HepG2 (cell line): ENCODE results near the gene IFI27. TPM values are rescaled to one million over a fixed set of nuclear protein-coding genes. Genes with fewer than 3 reads are reported as not detected.

Experiments used
- BRF2 ChIP-seq: sonication (generic); formaldehyde crosslinking; IDR thresholded peaks from 2 replicates; pipeline ENCODE4 v1.8.1; 2022; ENCODE audit warnings: mild to moderate bottlenecking, missing genetic modification reagents
- CBFB ChIP-seq: sonication (generic); formaldehyde crosslinking; IDR thresholded peaks from 2 replicates; pipeline ENCODE4 v1.4.0; 2020; ENCODE audit warnings: missing genetic modification reagents
- FIP1L1 ChIP-seq: fragments of 200-400 bp; formaldehyde crosslinking; IDR thresholded peaks from 2 replicates; pipeline ENCODE4 v1.6.1; 2018; ENCODE audit warnings: low read depth, mild to moderate bottlenecking, low read length, moderate library complexity, borderline replicate concordance; ENCODE audit not compliant: insufficient read depth
- FOXJ3 ChIP-seq: sonication (generic); formaldehyde crosslinking; IDR thresholded peaks from 2 replicates; pipeline ENCODE4 v1.4.0; 2020; ENCODE audit warnings: missing genetic modification reagents, mild to moderate bottlenecking, borderline replicate concordance
- GPBP1L1 ChIP-seq: sonication (generic); formaldehyde crosslinking; IDR thresholded peaks from 2 replicates; pipeline ENCODE4 v1.5.0; 2020; ENCODE audit warnings: mild to moderate bottlenecking, missing genetic modification reagents
- KLF16 ChIP-seq, 2 experiments: sonication (generic) in 1 of 2; formaldehyde crosslinking in 1 of 2; IDR thresholded peaks; 2 replicates each; pipeline versions ENCODE4 v1.6.1 to v1.8.0; 2016 to 2023; ENCODE audit warnings: missing genetic modification reagents in 2 of 2, missing compliant biosample characterization in 1 of 2
- MBD4 ChIP-seq: IDR thresholded peaks from 2 replicates; pipeline ENCODE4 v1.6.1; 2012; ENCODE audit warnings: low read length, inconsistent platforms, borderline replicate concordance
- MIER3 ChIP-seq: IDR thresholded peaks from 2 replicates; pipeline ENCODE4 v1.6.1; 2016; ENCODE audit warnings: missing compliant biosample characterization, borderline replicate concordance
- NPAS2 ChIP-seq: sonication (generic); formaldehyde crosslinking; IDR thresholded peaks from 2 replicates; pipeline ENCODE4 v1.8.0; 2022; ENCODE audit warnings: mild to moderate bottlenecking, missing genetic modification reagents, borderline replicate concordance
- RORA ChIP-seq: sonication (generic); formaldehyde crosslinking; IDR thresholded peaks from 2 replicates; pipeline ENCODE4 v1.5.0; 2020; ENCODE audit warnings: mild to moderate bottlenecking, missing genetic modification reagents, moderate library complexity
- SAFB2 ChIP-seq: sonication (generic); formaldehyde crosslinking; IDR thresholded peaks from 2 replicates; pipeline ENCODE4 v1.5.1; 2020; ENCODE audit warnings: missing genetic modification reagents, low read depth, mild to moderate bottlenecking, borderline replicate concordance
- TBX2 ChIP-seq: sonication (generic); formaldehyde crosslinking; IDR thresholded peaks from 2 replicates; pipeline ENCODE4 v1.5.0; 2020; ENCODE audit warnings: missing genetic modification reagents, mild to moderate bottlenecking, borderline replicate concordance
- TEF ChIP-seq: sonication (generic); formaldehyde crosslinking; IDR thresholded peaks from 2 replicates; pipeline ENCODE4 v1.5.0; 2020; ENCODE audit warnings: missing genetic modification reagents
- TMF1 ChIP-seq: sonication (generic); formaldehyde crosslinking; IDR thresholded peaks from 2 replicates; pipeline ENCODE4 v1.8.1; 2022; ENCODE audit warnings: low read depth, missing genetic modification reagents
- ZBTB1 ChIP-seq: sonication (generic); formaldehyde crosslinking; IDR thresholded peaks from 2 replicates; pipeline ENCODE4 v1.4.0; 2020; ENCODE audit warnings: missing genetic modification reagents, borderline replicate concordance
- ZBTB14 ChIP-seq: sonication (generic); formaldehyde crosslinking; IDR thresholded peaks from 2 replicates; pipeline ENCODE4 v1.4.0; 2020; ENCODE audit warnings: missing genetic modification reagents
- ZFP36 ChIP-seq: fragments of 150-350 bp; IDR thresholded peaks from 2 replicates; pipeline ENCODE4 v1.6.1; 2018; ENCODE audit warnings: borderline replicate concordance, low read length, low read depth; ENCODE audit not compliant: partially characterized antibody
- ZFP62 ChIP-seq: sonication (generic); formaldehyde crosslinking; IDR thresholded peaks from 2 replicates; pipeline ENCODE4 v1.4.0; 2020; ENCODE audit warnings: missing genetic modification reagents
- ZFP90 ChIP-seq: sonication (generic); formaldehyde crosslinking; IDR thresholded peaks from 2 replicates; pipeline ENCODE4 v1.8.0; 2022; ENCODE audit warnings: missing genetic modification reagents, mild to moderate bottlenecking, inconsistent platforms, borderline replicate concordance
- ZFP91 ChIP-seq: sonication (generic); formaldehyde crosslinking; IDR thresholded peaks from 2 replicates; pipeline ENCODE4 v1.9.0; 2022; ENCODE audit warnings: missing genetic modification reagents, mild to moderate bottlenecking, borderline replicate concordance
- ZNF543 ChIP-seq: sonication (generic); formaldehyde crosslinking; IDR thresholded peaks from 2 replicates; pipeline ENCODE4 v1.4.0; 2020; ENCODE audit warnings: mild to moderate bottlenecking, missing genetic modification reagents
- ZNF772 ChIP-seq: sonication (generic); formaldehyde crosslinking; IDR thresholded peaks from 2 replicates; pipeline ENCODE4 v1.5.0; 2020; ENCODE audit warnings: mild to moderate bottlenecking, missing genetic modification reagents
- polyA plus RNA-seq, 8 experiments: library from polyadenylated mRNA; depleted of rRNA in 3 of 8; stranded (reverse) in 7 of 8; unstranded in 1 of 8; fragments of >200 nt; fragmentation: Illumina TruSeq in 4 of 8; extraction: Trizol in 4 of 8; gene quantifications; 2 replicates each; pipeline versions ENCODE4 v1.2.1 to v1.2.3, GENCODE V29; 2011 to 2016; ENCODE audit warnings: low read depth in 4 of 8, missing spikeins in 1 of 8, mixed read lengths in 1 of 8; ENCODE audit not compliant: insufficient read depth in 1 of 8
- total RNA-seq, 5 experiments: library from RNA; depleted of rRNA; stranded (reverse); fragments of >200 nt; fragmentation: Illumina TruSeq; extraction: Trizol; gene quantifications; 2 replicates each; pipeline ENCODE4 v1.2.3, GENCODE V29; 2016; ENCODE audit warnings: low read depth in 1 of 5

IFI27 gene
- total and polyA plus RNA-seq, 2 of the 13 experiments (the other 11 are each of a cell fraction or from before 2014, with no cell fraction given), result 1.2 to 1.7 TPM

- no peak for TF ChIP-seq ZFP62
- no peak for TF ChIP-seq CBFB
- no peak for TF ChIP-seq BRF2 (CRISPR knock-in tag)
- TF ChIP-seq ZBTB1 (CRISPR knock-in tag), result no peak
- no peak for TF ChIP-seq TMF1 (CRISPR knock-in tag)
- no peak for TF ChIP-seq NPAS2 (CRISPR knock-in tag)
- no peak for TF ChIP-seq ZNF772 (CRISPR knock-in tag)
- TF ChIP-seq ZNF543, result no peak
- no peak for TF ChIP-seq TBX2 (CRISPR knock-in tag)
- no peak for TF ChIP-seq RORA
- no peak for TF ChIP-seq ZFP90 (CRISPR knock-in tag)
- TF ChIP-seq TEF (CRISPR knock-in tag), result no peak
- no peak for TF ChIP-seq FIP1L1
- TF ChIP-seq KLF16 (CRISPR knock-in tag; IDR thresholded peaks at IDR 0.05), result no peak
- TF ChIP-seq ZFP91 (CRISPR knock-in tag), result peak; percentile 42; the same call in 1 of the 2 replicates
- TF ChIP-seq ZFP36, result peak; percentile 55
- TF ChIP-seq FOXJ3 (CRISPR knock-in tag), result 0 out of 2 replicates have a peak, but pooled peaks have one; percentile 7
- TF ChIP-seq SAFB2, result no peak
- TF ChIP-seq GPBP1L1 (CRISPR knock-in tag), result no peak
- no peak for TF ChIP-seq ZBTB14 (CRISPR knock-in tag)
- TF ChIP-seq MIER3, result no peak; the same call in 1 of the 2 replicates
- no peak for TF ChIP-seq MBD4
Measured at GRCh38 chr14:94136575-94137331, 26.2 kb downstream of the IFI27 start (continued).
